ENCODE measurements around the gene XPC.

Gene XPC

DNA sequence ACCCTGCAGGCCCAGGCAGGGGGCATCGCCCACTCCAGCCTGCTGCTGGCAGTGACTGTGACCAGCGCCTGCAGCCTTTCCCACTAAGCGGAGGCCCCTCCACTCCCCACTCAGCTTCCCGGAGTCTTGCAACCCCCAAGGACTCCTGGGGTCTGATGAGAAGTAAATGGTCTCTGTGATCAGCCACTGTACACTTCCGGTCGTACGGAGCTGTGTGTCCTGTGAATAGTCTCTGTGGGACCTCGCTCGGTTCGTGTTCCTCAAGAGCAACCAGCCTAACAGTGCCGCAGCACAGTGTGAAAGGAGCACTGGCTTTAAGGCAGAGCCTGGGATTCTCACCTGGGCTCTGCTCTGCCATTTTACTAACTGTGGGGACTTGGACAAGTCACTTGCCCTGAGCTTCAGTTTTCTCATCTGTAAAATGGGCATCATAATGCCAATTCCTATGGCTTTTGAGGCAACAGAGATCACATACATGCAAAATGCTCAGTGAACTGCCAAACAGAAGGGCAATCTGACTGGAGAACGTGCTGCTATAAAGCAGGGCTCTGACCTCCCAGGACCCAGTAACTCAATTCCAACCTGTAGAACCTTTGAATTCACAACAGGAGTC lies 26.8 kb downstream of the XPC start:
- DNase-seq (ENCODE audit: low spot score) (no peak), ATAC-seq (ENCODE audit: low read depth) (no peak)
- Histone ChIP-seq H3K27me3 (ENCODE audit: insufficient read depth, poor library complexity, severe bottlenecking) (no peaks in the 10 kb centered on the region), H3K27ac (ENCODE audit: poor library complexity, severe bottlenecking) (no peak overlapping the region), H3K9me3 (ENCODE audit: severe bottlenecking) (no peaks in the 10 kb centered on the region), H3K36me3 (ENCODE audit: low read depth) (peaks cover 54% of the 10 kb centered on the region), H3K4me1 (ENCODE audit: insufficient read depth, poor library complexity, severe bottlenecking) (peaks cover 6% of the 10 kb centered on the region), H3K4me3 (ENCODE audit: severe bottlenecking) (no peak overlapping the region)
- TF ChIP-seq, protein P1, sequence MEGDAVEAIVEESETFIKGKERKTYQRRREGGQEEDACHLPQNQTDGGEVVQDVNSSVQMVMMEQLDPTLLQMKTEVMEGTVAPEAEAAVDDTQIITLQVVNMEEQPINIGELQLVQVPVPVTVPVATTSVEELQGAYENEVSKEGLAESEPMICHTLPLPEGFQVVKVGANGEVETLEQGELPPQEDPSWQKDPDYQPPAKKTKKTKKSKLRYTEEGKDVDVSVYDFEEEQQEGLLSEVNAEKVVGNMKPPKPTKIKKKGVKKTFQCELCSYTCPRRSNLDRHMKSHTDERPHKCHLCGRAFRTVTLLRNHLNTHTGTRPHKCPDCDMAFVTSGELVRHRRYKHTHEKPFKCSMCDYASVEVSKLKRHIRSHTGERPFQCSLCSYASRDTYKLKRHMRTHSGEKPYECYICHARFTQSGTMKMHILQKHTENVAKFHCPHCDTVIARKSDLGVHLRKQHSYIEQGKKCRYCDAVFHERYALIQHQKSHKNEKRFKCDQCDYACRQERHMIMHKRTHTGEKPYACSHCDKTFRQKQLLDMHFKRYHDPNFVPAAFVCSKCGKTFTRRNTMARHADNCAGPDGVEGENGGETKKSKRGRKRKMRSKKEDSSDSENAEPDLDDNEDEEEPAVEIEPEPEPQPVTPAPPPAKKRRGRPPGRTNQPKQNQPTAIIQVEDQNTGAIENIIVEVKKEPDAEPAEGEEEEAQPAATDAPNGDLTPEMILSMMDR (IDR thresholded peaks at IDR 0.05; ENCODE audit: poor library complexity, severe bottlenecking): no peak

DNA sequence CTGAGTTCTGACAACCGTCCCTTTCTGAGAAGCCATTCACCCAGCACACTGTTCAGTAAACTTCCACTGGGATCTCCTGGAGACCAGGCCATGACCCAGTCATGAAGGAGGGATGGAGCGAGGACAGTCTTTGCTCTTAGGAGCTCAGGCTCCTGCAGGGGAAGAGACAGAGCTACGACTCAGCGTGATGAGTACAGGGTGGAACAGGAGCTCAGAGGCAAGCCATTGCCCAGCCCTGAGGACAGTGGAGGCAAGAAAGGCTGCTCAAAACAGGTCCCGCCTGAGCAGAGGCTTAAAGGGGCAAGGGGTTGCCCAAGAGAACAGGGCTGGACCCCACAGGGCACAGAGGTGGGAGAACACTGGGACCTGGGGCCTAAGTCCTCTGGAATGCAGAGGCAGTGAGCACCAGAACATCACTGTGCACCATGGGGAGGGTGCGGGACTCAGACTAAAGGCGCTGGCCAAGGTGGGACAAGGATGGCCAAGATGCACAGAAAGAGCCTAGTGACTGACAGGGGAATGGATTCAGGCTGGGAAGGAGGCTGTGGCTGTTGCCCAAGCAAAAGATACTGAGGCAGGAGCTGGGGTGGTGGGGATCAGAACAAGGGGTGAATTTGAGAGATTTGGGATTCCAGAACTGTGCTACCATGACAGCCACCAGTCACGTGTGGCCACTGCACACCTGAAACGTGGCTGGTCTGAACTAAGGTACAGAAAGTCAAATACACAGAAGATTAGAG lies 27.7 kb downstream of the XPC start:
- TF ChIP-seq, protein P1 (IDR thresholded peaks at IDR 0.05; ENCODE audit: poor library complexity, severe bottlenecking): no peak
- H3K4me1 ChIP-seq (ENCODE audit: insufficient read depth, poor library complexity, severe bottlenecking): no peaks in the 10 kb centered on the region
- H3K36me3 ChIP-seq (ENCODE audit: low read depth): peaks cover 53% of the 10 kb centered on the region
- H3K9me3 ChIP-seq (ENCODE audit: severe bottlenecking): no peaks in the 10 kb centered on the region
- no peak overlapping the region for H3K4me3 ChIP-seq (ENCODE audit: severe bottlenecking)
- 0 out of 3 replicates have a peak, but pooled peaks have one; percentile 37 for ATAC-seq (ENCODE audit: low read depth)
- no peak overlapping the region for H3K27ac ChIP-seq (ENCODE audit: poor library complexity, severe bottlenecking)
- DNase-seq (ENCODE audit: low spot score): no peak
- H3K27me3 ChIP-seq (ENCODE audit: insufficient read depth, poor library complexity, severe bottlenecking): no peaks in the 10 kb centered on the region

DNA sequence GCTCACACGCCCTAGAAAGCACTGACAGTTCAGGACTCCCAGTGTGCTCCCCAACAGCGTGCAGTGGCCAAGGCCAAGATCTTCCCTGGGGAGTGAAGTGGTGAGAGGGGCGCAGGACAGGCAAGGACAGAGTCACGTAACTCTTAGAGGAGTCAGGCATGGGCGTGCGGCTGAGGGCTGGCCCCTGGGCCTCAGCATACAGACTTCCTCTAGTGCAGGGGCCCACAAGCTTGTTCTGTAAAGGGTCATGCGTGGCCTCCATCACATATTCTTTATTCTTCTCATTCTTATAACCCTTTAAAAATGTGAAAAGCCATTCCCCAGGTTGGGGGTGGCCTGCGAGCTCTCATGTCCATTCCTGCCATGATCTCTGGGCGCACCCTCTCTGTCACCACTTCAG lies 28.3 kb downstream of the XPC start:
- H3K36me3 ChIP-seq (ENCODE audit: low read depth): peaks cover 52% of the 10 kb centered on the region
- ATAC-seq (ENCODE audit: low read depth) (no peak), DNase-seq (ENCODE audit: low spot score) (no peak)
- H3K4me1 ChIP-seq (ENCODE audit: insufficient read depth, poor library complexity, severe bottlenecking): peaks cover 2% of the 10 kb centered on the region
- no peaks in the 10 kb centered on the region for H3K9me3 ChIP-seq (ENCODE audit: severe bottlenecking)
- no peak overlapping the region for H3K4me3 ChIP-seq (ENCODE audit: severe bottlenecking)
- TF ChIP-seq, protein P1 (IDR thresholded peaks at IDR 0.05; ENCODE audit: poor library complexity, severe bottlenecking): no peak
- H3K27ac ChIP-seq (ENCODE audit: poor library complexity, severe bottlenecking): no peak overlapping the region
- H3K27me3 ChIP-seq (ENCODE audit: insufficient read depth, poor library complexity, severe bottlenecking): no peaks in the 10 kb centered on the region

- no peaks in the 10 kb centered on the region for H3K9me3 ChIP-seq (ENCODE audit: severe bottlenecking)
- no peaks in the 10 kb centered on the region for H3K27me3 ChIP-seq (ENCODE audit: insufficient read depth, poor library complexity, severe bottlenecking)
- H3K27ac ChIP-seq (ENCODE audit: poor library complexity, severe bottlenecking): no peak overlapping the region
- TF ChIP-seq, protein P1 (IDR thresholded peaks at IDR 0.05; ENCODE audit: poor library complexity, severe bottlenecking): no peak
- H3K4me3 ChIP-seq (ENCODE audit: severe bottlenecking): no peak overlapping the region
- H3K36me3 ChIP-seq (ENCODE audit: low read depth): peaks cover 38% of the 10 kb centered on the region
- H3K4me1 ChIP-seq (ENCODE audit: insufficient read depth, poor library complexity, severe bottlenecking): peaks cover 19% of the 10 kb centered on the region
- DNase-seq (ENCODE audit: low spot score): no peak
- no peak for ATAC-seq (ENCODE audit: low read depth)
Observed at GRCh38 chr3:14148041-14148985, 30.1 kb downstream of the XPC start.
